Measurements from ENCODE around the gene TCF4. TPM values are rescaled to one million over a fixed set of nuclear protein-coding genes. Genes with fewer than 3 reads are reported as not detected.

Gene TCF4
- total and polyA plus RNA-seq, 2 donors (not counting 3 experiments of a cell fraction or from before 2014, with no cell fraction given) = 183 to 390 TPM

GRCh38 chr18:55374741-55375140 is 213.3 kb downstream of the TCF4 start:
- peaks cover 2 to 7% of the 10 kb centered on the region in 2 experiments for H3K36me3 ChIP-seq (ENCODE audit: control insufficient read depth in 2 of 2, extremely low read depth in 1 of 2, insufficient read depth in 2 of 2, low read length in 2 of 2)
- CTCF ChIA-PET = interaction anchor here (3.0 kb wide), 1 partner anchor 10 kb away, joined by 11 read pairs; no protein-coding TSS in a partner anchor

GRCh38 chr18:55372209-55372608 is 215.8 kb downstream of the TCF4 start:
- no peaks in the 10 kb centered on the region for H3K27me3 ChIP-seq (ENCODE audit: control insufficient read depth in 2 of 2, insufficient read depth in 2 of 2, low read length in 2 of 2)
- H3K36me3 ChIP-seq (ENCODE audit: control insufficient read depth in 2 of 2, extremely low read depth in 1 of 2, insufficient read depth in 2 of 2, low read length in 2 of 2) = peaks cover 4% of the 10 kb centered on the region in 2 experiments
- BruUV-seq (replicated peaks) = no TSS peak
- H3K9ac ChIP-seq (replicated peaks; ENCODE audit: extremely low read depth, insufficient read depth, low read length) = no peak overlapping the region
- no peaks in the 10 kb centered on the region for H3K9me3 ChIP-seq (replicated peaks; ENCODE audit: control insufficient read depth, insufficient read depth, low read length)
- peaks cover 29% of the 10 kb centered on the region for H4K20me1 ChIP-seq (replicated peaks; ENCODE audit: control insufficient read depth, extremely low read depth, insufficient read depth, low read length)
- TF ChIP-seq GATA2 (IDR thresholded peaks at IDR 0.05; ENCODE audit: insufficient read depth, insufficient read length, low read depth, low read length) (no peak), JUN (IDR thresholded peaks at IDR 0.05; ENCODE audit: borderline replicate concordance, insufficient read depth, insufficient read length, low read depth) (no peak), POLR2AphosphoS5 (IDR thresholded peaks at IDR 0.05; ENCODE audit: insufficient read depth, low read depth, low read length) (no peak), EZH2 (IDR thresholded peaks at IDR 0.05; ENCODE audit: borderline replicate concordance, low read depth, low read length, severe bottlenecking) (no peak), MYC (IDR thresholded peaks at IDR 0.05; ENCODE audit: low read depth, low read length) (no peak), FOS (IDR thresholded peaks at IDR 0.05; ENCODE audit: borderline replicate concordance, insufficient read depth, low read length) (no peak), POLR2A (IDR thresholded peaks at IDR 0.05; ENCODE audit: low read depth, low read length) (no peak)
- TF ChIP-seq, protein P1, sequence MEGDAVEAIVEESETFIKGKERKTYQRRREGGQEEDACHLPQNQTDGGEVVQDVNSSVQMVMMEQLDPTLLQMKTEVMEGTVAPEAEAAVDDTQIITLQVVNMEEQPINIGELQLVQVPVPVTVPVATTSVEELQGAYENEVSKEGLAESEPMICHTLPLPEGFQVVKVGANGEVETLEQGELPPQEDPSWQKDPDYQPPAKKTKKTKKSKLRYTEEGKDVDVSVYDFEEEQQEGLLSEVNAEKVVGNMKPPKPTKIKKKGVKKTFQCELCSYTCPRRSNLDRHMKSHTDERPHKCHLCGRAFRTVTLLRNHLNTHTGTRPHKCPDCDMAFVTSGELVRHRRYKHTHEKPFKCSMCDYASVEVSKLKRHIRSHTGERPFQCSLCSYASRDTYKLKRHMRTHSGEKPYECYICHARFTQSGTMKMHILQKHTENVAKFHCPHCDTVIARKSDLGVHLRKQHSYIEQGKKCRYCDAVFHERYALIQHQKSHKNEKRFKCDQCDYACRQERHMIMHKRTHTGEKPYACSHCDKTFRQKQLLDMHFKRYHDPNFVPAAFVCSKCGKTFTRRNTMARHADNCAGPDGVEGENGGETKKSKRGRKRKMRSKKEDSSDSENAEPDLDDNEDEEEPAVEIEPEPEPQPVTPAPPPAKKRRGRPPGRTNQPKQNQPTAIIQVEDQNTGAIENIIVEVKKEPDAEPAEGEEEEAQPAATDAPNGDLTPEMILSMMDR (IDR thresholded peaks at IDR 0.05; ENCODE audit: extremely low read depth in 1 of 2, insufficient read depth in 1 of 2, low read depth in 1 of 2, low read length in 2 of 2) = no peak
- TF ChIP-seq, protein P2, sequence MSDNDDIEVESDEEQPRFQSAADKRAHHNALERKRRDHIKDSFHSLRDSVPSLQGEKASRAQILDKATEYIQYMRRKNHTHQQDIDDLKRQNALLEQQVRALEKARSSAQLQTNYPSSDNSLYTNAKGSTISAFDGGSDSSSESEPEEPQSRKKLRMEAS (IDR thresholded peaks at IDR 0.05; ENCODE audit: insufficient read depth, insufficient read length) = no peak
- H2AFZ ChIP-seq (ENCODE audit: low read depth, low read length) = no peak overlapping the region
- no peak for DNase-seq (ENCODE audit: low read depth, low spot score)
- peaks cover 86% of the 10 kb centered on the region for H3K79me2 ChIP-seq (ENCODE audit: control insufficient read depth, insufficient read depth, low read length)
- CTCF ChIA-PET = interaction anchor here (0.8 to 3.0 kb wide), 3 partner anchors 8 to 1050 kb away, joined by 3 to 11 read pairs (median 3); no protein-coding TSS in a partner anchor
- no peak overlapping the region for H3K4me3 ChIP-seq (replicated peaks in 1 of 3; ENCODE audit: insufficient read depth in 1 of 3, low read depth in 1 of 3, low read length in 3 of 3)
- dilution Hi-C loops (cut with MboI; ENCODE audit: extremely low pct_ligation_motif_present, low sequenced_read_pairs) (no loop called here), intact Hi-C loops (cut with micrococcal nuclease) (no loop called here)
- POLR2A ChIA-PET = no interaction called here
- no peak for FAIRE-seq
- no peak overlapping the region for H3K27ac ChIP-seq (ENCODE audit: insufficient read depth, low read depth, low read length)
- H3K4me2 ChIP-seq (ENCODE audit: insufficient read depth, low read length) = no peak overlapping the region
- H3K4me1 ChIP-seq (ENCODE audit: control insufficient read depth, extremely low read depth, insufficient read depth, low read length) = peaks cover under 1% of the 10 kb centered on the region
- H3K9me1 ChIP-seq (replicated peaks; ENCODE audit: control insufficient read depth, extremely low read depth, insufficient read depth, low read length) = no peaks in the 10 kb centered on the region

More at GRCh38 chr18:55374741-55375140, 213.3 kb downstream of the TCF4 start:
- POLR2A ChIA-PET = no interaction called here
- TF ChIP-seq POLR2A (IDR thresholded peaks at IDR 0.05; ENCODE audit: low read depth, low read length) = no peak
- TF ChIP-seq FOS (IDR thresholded peaks at IDR 0.05; ENCODE audit: borderline replicate concordance, insufficient read depth, low read length) = no peak
- H3K9me1 ChIP-seq (replicated peaks; ENCODE audit: control insufficient read depth, extremely low read depth, insufficient read depth, low read length) = no peaks in the 10 kb centered on the region
- no peak overlapping the region for H3K9ac ChIP-seq (replicated peaks; ENCODE audit: extremely low read depth, insufficient read depth, low read length)
- H3K4me2 ChIP-seq (ENCODE audit: insufficient read depth, low read length) = no peak overlapping the region
- no peak overlapping the region for H3K4me3 ChIP-seq (replicated peaks in 1 of 3; ENCODE audit: insufficient read depth in 1 of 3, low read depth in 1 of 3, low read length in 3 of 3)
- DNase-seq (ENCODE audit: low read depth, low spot score) = no peak
- H3K27ac ChIP-seq (ENCODE audit: insufficient read depth, low read depth, low read length) = no peak overlapping the region
- H3K79me2 ChIP-seq (ENCODE audit: control insufficient read depth, insufficient read depth, low read length) = peaks cover 87% of the 10 kb centered on the region
- BruUV-seq (replicated peaks) = no TSS peak
- H3K4me1 ChIP-seq (ENCODE audit: control insufficient read depth, extremely low read depth, insufficient read depth, low read length) = peaks cover 3% of the 10 kb centered on the region
- no peak for FAIRE-seq
- no peaks in the 10 kb centered on the region for H3K27me3 ChIP-seq (ENCODE audit: control insufficient read depth in 2 of 2, insufficient read depth in 2 of 2, low read length in 2 of 2)
- H4K20me1 ChIP-seq (replicated peaks; ENCODE audit: control insufficient read depth, extremely low read depth, insufficient read depth, low read length) = peaks cover 23% of the 10 kb centered on the region
- H2AFZ ChIP-seq (ENCODE audit: low read depth, low read length) = no peak overlapping the region
- intact Hi-C loops (cut with micrococcal nuclease) = no loop called here
- dilution Hi-C loops (cut with MboI; ENCODE audit: extremely low pct_ligation_motif_present, low sequenced_read_pairs) = no loop called here
- H3K9me3 ChIP-seq (replicated peaks; ENCODE audit: control insufficient read depth, insufficient read depth, low read length) = no peaks in the 10 kb centered on the region
